Stomach (tissue), 9 donors: ENCODE data around the gene MRPL28. TPM values are rescaled to one million over a fixed set of nuclear protein-coding genes. Genes with fewer than 3 reads are reported as not detected.

Experiments used
- DNase-seq, 2 donors: peaks; one replicate each; pipeline versions ENCODE4 v3.0.0 to v3.0.0-alpha.2; 2013 to 2019
- H3K27ac ChIP-seq, 5 donors: fragments of 200-600 bp in 4 of 5; sonication (generic) in 4 of 5; one replicate each; pipeline ENCODE4 v1.5.1; 2013 to 2019; ENCODE audit warnings: mild to moderate bottlenecking in 1 of 5, moderate library complexity in 1 of 5
- H3K27me3 ChIP-seq, 3 donors: fragments of 200-600 bp; sonication (generic); one replicate each; pipeline ENCODE4 v1.5.1; 2017 to 2019; ENCODE audit warnings: mixed run types in 1 of 3
- H3K36me3 ChIP-seq, 4 donors: fragments of 200-600 bp; sonication (generic); 1 replicate in 3 of 4; 2 replicates in 1 of 4; pipeline ENCODE4 v1.5.1; 2016 to 2019
- H3K4me1 ChIP-seq, 4 donors: fragments of 200-600 bp; sonication (generic); one replicate each; pipeline ENCODE4 v1.5.1; 2016 to 2019
- H3K4me3 ChIP-seq, 4 donors: fragments of 200-600 bp; sonication (generic) in 3 of 4; one replicate each; pipeline ENCODE4 v1.5.1; 2016 to 2019; ENCODE audit warnings: mild to moderate bottlenecking in 1 of 4
- H3K9me3 ChIP-seq, 4 donors: fragments of 200-600 bp; sonication (generic); one replicate each; pipeline ENCODE4 v1.5.1; 2016 to 2019
- EP300 ChIP-seq: sonication (generic); formaldehyde crosslinking; IDR thresholded peaks from one replicate; pipeline ENCODE4 v1.6.1; 2017; ENCODE audit warnings: antibody characterized with exemption
- POLR2A ChIP-seq, 4 donors: fragments of 450-650 bp; IDR thresholded peaks; one replicate each; pipeline ENCODE4 v1.6.1; 2016; ENCODE audit warnings: antibody characterized with exemption in 4 of 4, control low read depth in 2 of 4, mild to moderate bottlenecking in 1 of 4, moderate library complexity in 1 of 4
- POLR2AphosphoS5 ChIP-seq, 3 donors: sonication (generic); formaldehyde crosslinking; IDR thresholded peaks; one replicate each; pipeline ENCODE4 v1.6.1; 2016; ENCODE audit warnings: antibody characterized with exemption in 3 of 3
- WGBS, 5 donors: extraction: QIAGEN DNeasy Blood & Tissue Kit in 3 of 5; methylation state at CpG; one replicate each; pipeline versions ENCODE4 v1.1.5 to v1.1.7; 2013 to 2018; 5-methylcytosine and 5-hydroxymethylcytosine counted together
- intact Hi-C: fragments of 100-400 bp; cut with DNase I; formaldehyde crosslinking; loops from one replicate; pipeline ENCODE4 v1.15.1; 2023; ENCODE audit warnings: low total_unique reads
- polyA plus RNA-seq, 3 donors: library from polyadenylated mRNA; stranded (reverse); fragments of 200-250 nt; gene quantifications; one replicate each; pipeline ENCODE4 v1.2.3, GENCODE V29; 2013
- total RNA-seq, 5 donors: library from RNA; depleted of rRNA; stranded (reverse); fragments of >200 nt; gene quantifications; one replicate each; pipeline versions ENCODE4 v1.1.0 to v1.2.3, GENCODE V29; 2014 to 2016
- TF ChIP-seq, protein P1 (sequence below), 7 experiments: fragments of 450-650 bp in 4 of 7; fragments of 200-600 bp in 3 of 7; sonication (generic) in 3 of 7; IDR thresholded peaks; one replicate each; pipeline ENCODE4 v1.5.1; 2016 to 2019; ENCODE audit warnings: antibody characterized with exemption in 7 of 7, control low read depth in 2 of 7, mild to moderate bottlenecking in 1 of 7
- donor health status: healthy with polysubstance abuse.
- donor health status: Bipolar disorder and iron deficiency.
- donor health status: healthy.

Gene MRPL28
- total and polyA plus RNA-seq, 8 donors, result 9.9 to 106 (median 56.6) TPM

DNA sequence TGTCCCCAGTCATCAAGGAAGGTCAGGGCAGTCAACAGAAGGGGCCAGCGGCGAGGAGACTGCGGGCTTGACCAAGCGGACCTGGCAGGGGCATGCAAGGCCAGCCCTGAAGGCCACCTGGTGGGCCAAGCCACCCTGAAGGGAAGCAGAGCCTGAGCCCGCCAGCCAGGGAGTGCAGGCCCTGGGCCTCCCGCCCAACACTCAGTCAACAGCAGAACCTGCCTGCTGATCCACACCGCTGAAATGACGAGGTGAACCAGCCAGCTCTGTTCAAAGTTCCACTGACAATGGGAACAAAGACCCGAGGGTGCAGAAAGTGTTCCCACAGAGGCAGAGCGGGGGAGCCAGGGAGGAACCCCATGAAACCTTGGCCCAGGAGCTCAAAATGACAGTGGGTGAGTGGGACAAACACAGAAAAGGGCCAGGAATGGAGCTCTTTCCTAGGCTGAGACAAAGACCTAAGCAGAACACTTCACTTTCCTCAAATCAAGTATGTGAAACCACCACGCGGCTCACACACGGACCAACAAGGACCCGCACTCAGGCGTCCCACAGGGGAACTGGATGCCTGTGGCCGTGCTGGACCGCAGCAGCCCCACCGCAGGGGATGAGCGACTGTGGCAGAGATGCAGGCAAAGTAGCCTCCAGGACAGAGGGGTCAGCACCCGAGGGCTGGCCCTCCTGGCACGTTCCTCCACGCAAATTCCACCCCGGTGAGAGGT, 29.8 kb downstream of the MRPL28 start:
- no peaks in the 10 kb centered on the region for H3K9me3 ChIP-seq
- H3K36me3 ChIP-seq, result peaks cover under 1 to 40% (median 28%) of the 10 kb centered on the region in 4 donors
- no peaks in the 10 kb centered on the region for H3K27me3 ChIP-seq
- peak in 1 of 2 donors; percentile 35 for DNase-seq
- intact Hi-C loops, result no loop called here
- no peak overlapping the region for H3K27ac ChIP-seq
- TF ChIP-seq POLR2A (IDR thresholded peaks at IDR 0.05) (no peak), EP300 (no peak), POLR2AphosphoS5 (IDR thresholded peaks at IDR 0.05) (no peak)
- TF ChIP-seq, protein P1, sequence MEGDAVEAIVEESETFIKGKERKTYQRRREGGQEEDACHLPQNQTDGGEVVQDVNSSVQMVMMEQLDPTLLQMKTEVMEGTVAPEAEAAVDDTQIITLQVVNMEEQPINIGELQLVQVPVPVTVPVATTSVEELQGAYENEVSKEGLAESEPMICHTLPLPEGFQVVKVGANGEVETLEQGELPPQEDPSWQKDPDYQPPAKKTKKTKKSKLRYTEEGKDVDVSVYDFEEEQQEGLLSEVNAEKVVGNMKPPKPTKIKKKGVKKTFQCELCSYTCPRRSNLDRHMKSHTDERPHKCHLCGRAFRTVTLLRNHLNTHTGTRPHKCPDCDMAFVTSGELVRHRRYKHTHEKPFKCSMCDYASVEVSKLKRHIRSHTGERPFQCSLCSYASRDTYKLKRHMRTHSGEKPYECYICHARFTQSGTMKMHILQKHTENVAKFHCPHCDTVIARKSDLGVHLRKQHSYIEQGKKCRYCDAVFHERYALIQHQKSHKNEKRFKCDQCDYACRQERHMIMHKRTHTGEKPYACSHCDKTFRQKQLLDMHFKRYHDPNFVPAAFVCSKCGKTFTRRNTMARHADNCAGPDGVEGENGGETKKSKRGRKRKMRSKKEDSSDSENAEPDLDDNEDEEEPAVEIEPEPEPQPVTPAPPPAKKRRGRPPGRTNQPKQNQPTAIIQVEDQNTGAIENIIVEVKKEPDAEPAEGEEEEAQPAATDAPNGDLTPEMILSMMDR (IDR thresholded peaks at IDR 0.05), result no peak
- H3K4me3 ChIP-seq, result no peak overlapping the region
- peaks cover 5 to 57% (median 25%) of the 10 kb centered on the region in 4 donors for H3K4me1 ChIP-seq
- 84 to 89% (median 87%) methylated on average over 18 to 23 of the region's 23 CpGs for WGBS, 5 donors

DNA sequence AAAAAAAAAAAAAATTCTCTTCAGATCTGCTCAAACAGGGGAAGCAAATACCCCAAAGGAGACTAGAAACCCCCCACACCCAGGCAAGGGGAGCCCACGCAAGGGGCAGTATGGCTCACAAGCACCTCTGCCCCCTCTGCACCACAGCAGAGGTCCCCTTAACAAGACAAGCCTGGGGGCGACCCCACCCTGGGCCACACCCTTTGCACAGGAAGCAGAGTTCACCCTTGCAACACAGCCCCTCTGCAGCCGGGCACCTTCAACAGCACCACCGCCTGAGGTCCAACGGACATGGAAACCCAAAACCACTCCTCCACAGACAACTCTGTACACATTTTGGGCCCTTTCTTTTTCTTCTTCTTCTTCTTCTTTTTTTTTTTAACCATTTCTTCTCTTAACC, 30.7 kb downstream of the MRPL28 start:
- TF ChIP-seq POLR2A (IDR thresholded peaks at IDR 0.05) (no peak), EP300 (no peak), POLR2AphosphoS5 (IDR thresholded peaks at IDR 0.05) (no peak)
- DNase-seq, result peak in 1 of 2 donors; percentile 57
- Histone ChIP-seq H3K4me1 (peaks cover 5 to 57% (median 26%) of the 10 kb centered on the region in 4 donors), H3K4me3 (no peak overlapping the region), H3K27ac (no peak overlapping the region), H3K36me3 (peaks cover 0 to 32% (median 19%) of the 10 kb centered on the region in 4 donors), H3K9me3 (no peaks in the 10 kb centered on the region), H3K27me3 (no peaks in the 10 kb centered on the region)
- WGBS, 5 donors, result 43 to 62% (median 54%) methylated on average over 5 of the region's 5 CpGs
- intact Hi-C loops, result no loop called here

DNA sequence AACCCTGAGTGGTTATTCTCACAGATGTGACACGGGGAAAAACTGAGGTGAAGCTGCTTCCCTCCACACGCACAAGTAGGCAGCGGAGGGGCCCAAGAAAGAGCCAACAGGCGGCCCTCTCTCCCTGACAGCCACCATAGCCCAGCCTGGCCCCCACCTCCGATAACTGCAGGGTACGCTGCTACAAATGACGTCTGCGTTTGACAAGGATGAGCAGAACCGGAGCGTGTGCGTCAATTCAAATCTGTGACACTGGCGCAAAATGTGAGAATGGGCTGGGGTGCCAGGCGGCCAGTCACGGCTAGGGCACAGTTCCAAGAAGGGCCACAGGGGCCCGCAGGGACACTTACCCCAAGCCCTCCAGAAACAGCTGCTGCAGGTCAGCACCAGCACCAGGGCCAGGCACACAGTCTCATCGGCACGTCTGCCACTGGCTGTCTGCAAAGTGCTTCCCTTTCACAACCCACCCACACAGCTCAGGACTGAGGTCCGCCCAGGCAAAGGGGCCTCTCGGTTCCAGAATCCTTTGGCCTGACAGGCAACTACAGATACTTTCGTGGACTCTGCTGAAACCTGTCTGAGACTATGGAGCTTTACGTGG, 32.3 kb downstream of the MRPL28 start:
- no peak for TF ChIP-seq POLR2A (IDR thresholded peaks at IDR 0.05)
- no peak for TF ChIP-seq POLR2AphosphoS5 (IDR thresholded peaks at IDR 0.05)
- TF ChIP-seq, protein P1 (IDR thresholded peaks at IDR 0.05), result no peak
- TF ChIP-seq EP300, result no peak
- H3K27ac ChIP-seq, result no peak overlapping the region
- peaks cover 0 to 17% (median 10%) of the 10 kb centered on the region in 4 donors for H3K36me3 ChIP-seq

DNA sequence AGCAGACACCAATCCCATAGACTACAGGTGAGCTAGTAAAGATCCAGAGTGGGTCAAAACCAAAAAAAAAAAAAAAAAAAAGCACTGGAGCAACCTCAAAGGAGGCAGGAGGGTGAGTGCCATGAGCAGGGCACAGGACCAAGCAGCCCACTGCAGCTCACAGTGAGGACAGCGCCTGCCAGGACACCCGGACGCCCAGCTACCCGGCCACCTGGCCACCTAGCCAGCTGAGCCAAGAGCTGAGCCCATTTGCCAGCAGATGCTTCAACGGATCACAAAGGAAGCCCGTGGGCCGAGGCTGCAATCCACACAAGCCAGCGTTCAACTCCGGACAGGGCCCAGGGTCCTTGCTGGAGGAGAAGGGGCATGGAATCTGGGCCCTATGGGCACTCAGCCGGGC, 32.9 kb downstream of the MRPL28 start:
- 65 to 84% (median 78%) methylated on average over 10 of the region's 10 CpGs for WGBS, 5 donors

More for the DNA sequence above, 32.3 kb downstream of the MRPL28 start:
- 83 to 88% (median 86%) methylated on average over 13 to 21 of the region's 21 CpGs for WGBS, 5 donors
- intact Hi-C loops, result no loop called here
- DNase-seq, result no peak
- no peak overlapping the region for H3K4me3 ChIP-seq
- H3K4me1 ChIP-seq, result peaks cover 5 to 48% (median 26%) of the 10 kb centered on the region in 4 donors
- no peaks in the 10 kb centered on the region for H3K27me3 ChIP-seq
- no peaks in the 10 kb centered on the region for H3K9me3 ChIP-seq

More for the DNA sequence above, 32.9 kb downstream of the MRPL28 start:
- Histone ChIP-seq H3K9me3 (no peaks in the 10 kb centered on the region), H3K36me3 (peaks cover 0 to 11% (median 6%) of the 10 kb centered on the region in 4 donors), H3K4me1 (peaks cover 5 to 43% (median 26%) of the 10 kb centered on the region in 4 donors), H3K27me3 (no peaks in the 10 kb centered on the region), H3K27ac (no peak overlapping the region), H3K4me3 (no peak overlapping the region)
- no peak for DNase-seq
- TF ChIP-seq EP300 (no peak), POLR2A (IDR thresholded peaks at IDR 0.05) (no peak), POLR2AphosphoS5 (IDR thresholded peaks at IDR 0.05) (no peak)
- TF ChIP-seq, protein P1 (IDR thresholded peaks at IDR 0.05), result no peak
- intact Hi-C loops, result no loop called here
